Measurements from ENCODE around the gene HSPA2. TPM values are rescaled to one million over a fixed set of nuclear protein-coding genes. Genes with fewer than 3 reads are reported as not detected.
A peak's percentile ranks its signal among the peaks of the same experiment; 100 is the strongest.

Gene HSPA2
- total RNA-seq, 4 donors from 2014 or later, result 196 to 334 (median 265) TPM

GRCh38 chr14:64496764-64497163 is 43.8 kb upstream of the HSPA2 start:
- H3K27me3 ChIP-seq, result no peaks in the 10 kb centered on the region
- no peak for DNase-seq (ENCODE audit: extremely low spot score)
- no peak overlapping the region for H3K27ac ChIP-seq (replicated peaks in 1 of 4)
- H3K4me1 ChIP-seq, result peaks cover 16 to 29% (median 24%) of the 10 kb centered on the region in 4 donors
- peaks cover 0 to 23% (median 6%) of the 10 kb centered on the region in 4 donors for H3K36me3 ChIP-seq
- intact Hi-C loops (cut with DNase I), result no loop called here
- no peak for TF ChIP-seq CTCF (IDR thresholded peaks at IDR 0.05)
- TF ChIP-seq EP300 (IDR thresholded peaks at IDR 0.05), result no peak
- TF ChIP-seq POLR2AphosphoS5 (IDR thresholded peaks at IDR 0.05), result no peak
- TF ChIP-seq POLR2A (IDR thresholded peaks at IDR 0.05; ENCODE audit: low read depth), result no peak
- no peaks in the 10 kb centered on the region for H3K9me3 ChIP-seq
- no peak overlapping the region for H3K4me3 ChIP-seq

GRCh38 chr14:64500088-64500487 is 40.5 kb upstream of the HSPA2 start:
- peak overlapping the region in 3 of 4 donors; percentile 91 to 100 (median 99) for H3K27ac ChIP-seq (replicated peaks in 1 of 4)
- WGBS, result 88% methylated on average over 1 of the region's 1 CpG
- no peaks in the 10 kb centered on the region for H3K27me3 ChIP-seq
- no peak overlapping the region for H3K4me3 ChIP-seq
- peaks cover 27 to 40% (median 35%) of the 10 kb centered on the region in 4 donors for H3K4me1 ChIP-seq
- peaks cover 0 to 9% (median 5%) of the 10 kb centered on the region in 4 donors for H3K36me3 ChIP-seq
- TF ChIP-seq EP300 (IDR thresholded peaks at IDR 0.05), result no peak
- TF ChIP-seq CTCF (IDR thresholded peaks at IDR 0.05), result no peak
- no peak for TF ChIP-seq POLR2A (IDR thresholded peaks at IDR 0.05; ENCODE audit: low read depth)
- TF ChIP-seq POLR2AphosphoS5 (IDR thresholded peaks at IDR 0.05), result no peak
- no peaks in the 10 kb centered on the region for H3K9me3 ChIP-seq
- intact Hi-C loops (cut with DNase I), result loop anchor here (10.0 kb wide), 1 partner anchor 165 kb away; no protein-coding TSS in a partner anchor
- no peak for DNase-seq (ENCODE audit: extremely low spot score)

- no peaks in the 10 kb centered on the region for H3K27me3 ChIP-seq
- TF ChIP-seq POLR2AphosphoS5 (IDR thresholded peaks at IDR 0.05), result peak; percentile 78 to 87
- no peak for TF ChIP-seq POLR2A (IDR thresholded peaks at IDR 0.05; ENCODE audit: low read depth)
- TF ChIP-seq CTCF (IDR thresholded peaks at IDR 0.05), result peak in 1 of 3 experiments; percentile 33
- TF ChIP-seq EP300 (IDR thresholded peaks at IDR 0.05), result no peak
- intact Hi-C loops (cut with DNase I), result loop anchor here (10.0 kb wide), 1 partner anchor 167 kb away; no protein-coding TSS in a partner anchor
- DNase-seq (ENCODE audit: extremely low spot score), result peak; percentile 92
- H3K4me3 ChIP-seq, result peak overlapping the region; percentile 84 to 98 (median 86)
- peak overlapping the region; percentile 91 to 100 (median 97) for H3K27ac ChIP-seq (replicated peaks in 1 of 4)
- H3K36me3 ChIP-seq, result peaks cover 0 to 6% (median 0%) of the 10 kb centered on the region in 4 donors
- no peaks in the 10 kb centered on the region for H3K9me3 ChIP-seq
- H3K4me1 ChIP-seq, result peaks cover 35 to 49% (median 45%) of the 10 kb centered on the region in 4 donors
- 57% methylated on average over 7 of the region's 8 CpGs for WGBS
These were observed 39.0 kb upstream of the HSPA2 start for GRCh38 chr14:64501411-64502171.

GRCh38 chr14:64502456-64502855 is 38.1 kb upstream of the HSPA2 start:
- peak overlapping the region; percentile 91 to 100 (median 97) for H3K27ac ChIP-seq (replicated peaks in 1 of 4)
- no peaks in the 10 kb centered on the region for H3K27me3 ChIP-seq
- no peak for TF ChIP-seq POLR2A (IDR thresholded peaks at IDR 0.05; ENCODE audit: low read depth)
- no peak for TF ChIP-seq POLR2AphosphoS5 (IDR thresholded peaks at IDR 0.05)
- TF ChIP-seq EP300 (IDR thresholded peaks at IDR 0.05), result no peak
- TF ChIP-seq CTCF (IDR thresholded peaks at IDR 0.05), result no peak
- intact Hi-C loops (cut with DNase I), result loop anchor here (10.0 kb wide), 1 partner anchor 168 kb away; no protein-coding TSS in a partner anchor
- 76% methylated on average over 4 of the region's 6 CpGs for WGBS
- peaks cover 36 to 55% (median 54%) of the 10 kb centered on the region in 4 donors for H3K4me1 ChIP-seq
- peaks cover 0 to 6% (median 0%) of the 10 kb centered on the region in 4 donors for H3K36me3 ChIP-seq
- no peaks in the 10 kb centered on the region for H3K9me3 ChIP-seq
- peak overlapping the region; percentile 84 to 98 (median 86) for H3K4me3 ChIP-seq
- DNase-seq (ENCODE audit: extremely low spot score), result no peak
